ENCODE results near the gene PLA2G4D.

The PLA2G4D gene

DNA sequence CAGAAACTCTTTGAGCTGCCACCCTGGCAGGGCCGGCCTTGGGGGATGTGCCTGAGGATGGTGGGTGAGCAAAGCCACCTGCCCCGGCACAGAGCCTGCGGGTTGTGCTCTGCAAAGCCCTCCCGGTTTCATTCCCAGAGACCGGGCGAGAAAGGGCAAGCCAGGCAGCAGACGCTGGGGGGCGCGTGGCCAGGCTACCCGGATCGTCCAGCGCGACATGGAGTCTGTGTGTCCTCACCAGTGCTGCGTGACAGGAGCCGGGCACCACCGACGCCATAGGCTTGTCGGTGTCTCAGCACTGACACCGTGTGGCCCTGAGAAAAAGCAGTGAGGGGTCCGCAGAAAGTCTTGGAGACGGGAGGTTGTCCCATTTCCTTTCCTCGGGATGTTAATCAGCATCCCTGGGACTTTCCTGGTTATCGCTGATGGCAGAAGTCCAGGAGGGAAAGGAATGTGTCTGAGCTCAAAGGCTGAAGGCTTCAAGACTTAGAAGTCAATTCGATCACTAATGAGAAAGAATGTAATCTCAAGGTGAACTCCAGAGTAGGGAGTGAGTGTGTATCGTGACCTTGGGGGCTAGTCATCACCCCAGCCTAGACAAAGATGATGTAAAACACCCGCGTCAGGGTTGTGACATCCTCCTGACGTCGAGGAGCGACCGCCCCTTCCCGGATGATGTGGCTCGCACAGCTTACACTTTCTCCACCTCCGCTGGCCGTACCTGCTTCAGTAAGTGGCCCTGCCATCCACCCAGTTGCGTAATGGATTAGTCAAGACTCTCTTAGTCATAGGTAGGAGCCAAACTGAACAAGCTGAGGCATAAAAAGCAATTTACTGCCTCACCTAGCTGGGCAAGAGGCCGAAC lies 37.2 kb downstream of the PLA2G4D start:
- peak overlapping the region; percentile 1; the same call in 1 of the 2 replicates for H3K9ac ChIP-seq (ENCODE audit: low read length)
- peak overlapping the region; percentile 49 for H3K4me2 ChIP-seq (ENCODE audit: low read depth, low read length)
- no peaks in the 10 kb centered on the region for H4K20me1 ChIP-seq (ENCODE audit: insufficient read depth, low read length)
- no peaks in the 10 kb centered on the region for H3K9me2 ChIP-seq (replicated peaks; ENCODE audit: insufficient read depth, low read length)
- H3K79me2 ChIP-seq (ENCODE audit: low read length), result no peaks in the 10 kb centered on the region
- no peak for TF ChIP-seq EZH2 (optimal IDR thresholded peaks at IDR 0.05; ENCODE audit: low read depth, low read length)
- TF ChIP-seq, protein P1, sequence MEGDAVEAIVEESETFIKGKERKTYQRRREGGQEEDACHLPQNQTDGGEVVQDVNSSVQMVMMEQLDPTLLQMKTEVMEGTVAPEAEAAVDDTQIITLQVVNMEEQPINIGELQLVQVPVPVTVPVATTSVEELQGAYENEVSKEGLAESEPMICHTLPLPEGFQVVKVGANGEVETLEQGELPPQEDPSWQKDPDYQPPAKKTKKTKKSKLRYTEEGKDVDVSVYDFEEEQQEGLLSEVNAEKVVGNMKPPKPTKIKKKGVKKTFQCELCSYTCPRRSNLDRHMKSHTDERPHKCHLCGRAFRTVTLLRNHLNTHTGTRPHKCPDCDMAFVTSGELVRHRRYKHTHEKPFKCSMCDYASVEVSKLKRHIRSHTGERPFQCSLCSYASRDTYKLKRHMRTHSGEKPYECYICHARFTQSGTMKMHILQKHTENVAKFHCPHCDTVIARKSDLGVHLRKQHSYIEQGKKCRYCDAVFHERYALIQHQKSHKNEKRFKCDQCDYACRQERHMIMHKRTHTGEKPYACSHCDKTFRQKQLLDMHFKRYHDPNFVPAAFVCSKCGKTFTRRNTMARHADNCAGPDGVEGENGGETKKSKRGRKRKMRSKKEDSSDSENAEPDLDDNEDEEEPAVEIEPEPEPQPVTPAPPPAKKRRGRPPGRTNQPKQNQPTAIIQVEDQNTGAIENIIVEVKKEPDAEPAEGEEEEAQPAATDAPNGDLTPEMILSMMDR (IDR thresholded peaks at IDR 0.05; ENCODE audit: low read length), result peak; percentile 82
- no peaks in the 10 kb centered on the region for H3F3A ChIP-seq (ENCODE audit: insufficient read depth, low read length)
- DNase-seq, result peak; percentile 72
- peak overlapping the region; percentile 74 for H2AFZ ChIP-seq (ENCODE audit: low read length)
- H3K36me3 ChIP-seq (replicated peaks; ENCODE audit: insufficient read depth, low read length), result no peaks in the 10 kb centered on the region
- no peak overlapping the region for H3K27ac ChIP-seq (ENCODE audit: low read length)
- H3K27me3 ChIP-seq (replicated peaks; ENCODE audit: insufficient read depth, low read length), result no peaks in the 10 kb centered on the region
- H3K4me1 ChIP-seq (ENCODE audit: low read length), result no peaks in the 10 kb centered on the region
- H3K4me3 ChIP-seq (ENCODE audit: low read length), result peak overlapping the region; percentile 52
- no peaks in the 10 kb centered on the region for H3K9me3 ChIP-seq (replicated peaks; ENCODE audit: insufficient read depth, low read length)

DNA sequence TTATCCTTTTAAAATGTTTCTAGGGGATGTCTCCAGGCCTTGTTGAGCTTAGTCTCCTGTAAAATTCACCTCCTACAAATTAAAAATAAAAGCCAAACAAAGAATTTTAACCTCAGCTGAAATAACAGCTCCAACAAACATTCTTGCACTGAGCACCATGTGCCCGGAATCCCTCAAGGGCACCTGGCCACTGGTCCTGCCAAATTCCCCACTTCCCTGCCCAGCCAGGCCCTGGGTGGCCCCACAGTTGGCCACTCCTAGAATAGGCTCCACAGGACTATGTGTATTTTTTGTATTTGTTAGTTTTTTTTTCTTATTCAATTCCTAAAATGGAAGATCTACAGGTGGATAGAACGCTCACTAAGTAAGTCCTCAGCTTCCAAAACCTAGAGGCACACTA lies 40.4 kb downstream of the PLA2G4D start:
- no peak overlapping the region for H3K4me2 ChIP-seq (ENCODE audit: low read depth, low read length)
- no peak for DNase-seq
- H3K36me3 ChIP-seq (replicated peaks; ENCODE audit: insufficient read depth, low read length), result no peaks in the 10 kb centered on the region
- H3F3A ChIP-seq (ENCODE audit: insufficient read depth, low read length), result no peaks in the 10 kb centered on the region
- no peak overlapping the region for H3K27ac ChIP-seq (ENCODE audit: low read length)
- H3K4me3 ChIP-seq (ENCODE audit: low read length), result no peak overlapping the region
- H3K4me1 ChIP-seq (ENCODE audit: low read length), result no peaks in the 10 kb centered on the region
- H2AFZ ChIP-seq (ENCODE audit: low read length), result no peak overlapping the region
- no peak overlapping the region for H3K9ac ChIP-seq (ENCODE audit: low read length)
- H3K9me2 ChIP-seq (replicated peaks; ENCODE audit: insufficient read depth, low read length), result no peaks in the 10 kb centered on the region
- H4K20me1 ChIP-seq (ENCODE audit: insufficient read depth, low read length), result no peaks in the 10 kb centered on the region
- no peaks in the 10 kb centered on the region for H3K9me3 ChIP-seq (replicated peaks; ENCODE audit: insufficient read depth, low read length)
- H3K79me2 ChIP-seq (ENCODE audit: low read length), result no peaks in the 10 kb centered on the region
- TF ChIP-seq, protein P1 (IDR thresholded peaks at IDR 0.05; ENCODE audit: low read length), result no peak
- TF ChIP-seq EZH2phosphoT487 (IDR thresholded peaks at IDR 0.05; ENCODE audit: low read length) (no peak), EZH2 (optimal IDR thresholded peaks at IDR 0.05; ENCODE audit: low read depth, low read length) (no peak)
- H3K27me3 ChIP-seq (replicated peaks; ENCODE audit: insufficient read depth, low read length), result no peaks in the 10 kb centered on the region

DNA sequence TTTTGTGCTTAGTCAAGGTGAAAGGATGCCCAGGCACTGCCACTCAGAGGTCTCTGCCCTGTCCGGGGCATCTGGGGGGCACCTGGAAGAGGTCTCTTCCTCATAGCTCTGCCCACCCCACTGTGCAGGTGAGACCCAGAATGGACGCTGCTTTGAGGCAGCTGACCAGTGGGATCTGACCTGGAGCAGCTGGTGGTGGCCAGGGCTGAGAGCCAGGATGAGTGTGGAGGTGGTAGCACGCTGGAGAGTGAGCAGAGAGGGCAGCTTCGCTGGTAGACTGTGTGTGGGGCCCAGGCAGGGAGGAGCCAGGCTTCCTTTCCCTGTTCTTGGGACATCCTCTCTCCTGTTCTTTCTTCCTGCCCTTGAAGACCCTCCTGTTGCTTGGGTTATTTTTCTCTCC lies 41.4 kb downstream of the PLA2G4D start:
- H4K20me1 ChIP-seq (ENCODE audit: insufficient read depth, low read length), result no peaks in the 10 kb centered on the region
- no peak overlapping the region for H3K4me2 ChIP-seq (ENCODE audit: low read depth, low read length)
- H3K4me1 ChIP-seq (ENCODE audit: low read length), result no peaks in the 10 kb centered on the region
- DNase-seq, result no peak
- H2AFZ ChIP-seq (ENCODE audit: low read length), result no peak overlapping the region
- no peaks in the 10 kb centered on the region for H3K9me2 ChIP-seq (replicated peaks; ENCODE audit: insufficient read depth, low read length)
- H3K9me3 ChIP-seq (replicated peaks; ENCODE audit: insufficient read depth, low read length), result no peaks in the 10 kb centered on the region
- no peaks in the 10 kb centered on the region for H3K27me3 ChIP-seq (replicated peaks; ENCODE audit: insufficient read depth, low read length)
- no peaks in the 10 kb centered on the region for H3K36me3 ChIP-seq (replicated peaks; ENCODE audit: insufficient read depth, low read length)
- H3K79me2 ChIP-seq (ENCODE audit: low read length), result no peaks in the 10 kb centered on the region
- TF ChIP-seq EZH2phosphoT487 (IDR thresholded peaks at IDR 0.05; ENCODE audit: low read length), result no peak
- TF ChIP-seq, protein P1 (IDR thresholded peaks at IDR 0.05; ENCODE audit: low read length), result no peak
- no peak for TF ChIP-seq EZH2 (optimal IDR thresholded peaks at IDR 0.05; ENCODE audit: low read depth, low read length)
- H3K27ac ChIP-seq (ENCODE audit: low read length), result no peak overlapping the region
- H3F3A ChIP-seq (ENCODE audit: insufficient read depth, low read length), result no peaks in the 10 kb centered on the region
- no peak overlapping the region for H3K9ac ChIP-seq (ENCODE audit: low read length)
- no peak overlapping the region for H3K4me3 ChIP-seq (ENCODE audit: low read length)
